Epithelial cell of esophagus (primary cell): ENCODE results near the gene PRR22.

Experiments
- DNase-seq: peaks from one replicate; pipeline ENCODE4 v3.0.0; 2010; ENCODE audit warnings: low read depth
- H3K4me3 ChIP-seq: 2 replicates; pipeline ENCODE4 v1.5.1; 2011; ENCODE audit warnings: mild to moderate bottlenecking, low read length, control low read depth
- TF ChIP-seq, protein P1 (sequence below): IDR thresholded peaks from 2 replicates; pipeline ENCODE4 v1.5.1; 2011; ENCODE audit warnings: low read depth, mild to moderate bottlenecking, low read length, control low read depth, inconsistent platforms; ENCODE audit not compliant: insufficient read depth; ENCODE audit errors: missing control alignments

Gene PRR22

DNA sequence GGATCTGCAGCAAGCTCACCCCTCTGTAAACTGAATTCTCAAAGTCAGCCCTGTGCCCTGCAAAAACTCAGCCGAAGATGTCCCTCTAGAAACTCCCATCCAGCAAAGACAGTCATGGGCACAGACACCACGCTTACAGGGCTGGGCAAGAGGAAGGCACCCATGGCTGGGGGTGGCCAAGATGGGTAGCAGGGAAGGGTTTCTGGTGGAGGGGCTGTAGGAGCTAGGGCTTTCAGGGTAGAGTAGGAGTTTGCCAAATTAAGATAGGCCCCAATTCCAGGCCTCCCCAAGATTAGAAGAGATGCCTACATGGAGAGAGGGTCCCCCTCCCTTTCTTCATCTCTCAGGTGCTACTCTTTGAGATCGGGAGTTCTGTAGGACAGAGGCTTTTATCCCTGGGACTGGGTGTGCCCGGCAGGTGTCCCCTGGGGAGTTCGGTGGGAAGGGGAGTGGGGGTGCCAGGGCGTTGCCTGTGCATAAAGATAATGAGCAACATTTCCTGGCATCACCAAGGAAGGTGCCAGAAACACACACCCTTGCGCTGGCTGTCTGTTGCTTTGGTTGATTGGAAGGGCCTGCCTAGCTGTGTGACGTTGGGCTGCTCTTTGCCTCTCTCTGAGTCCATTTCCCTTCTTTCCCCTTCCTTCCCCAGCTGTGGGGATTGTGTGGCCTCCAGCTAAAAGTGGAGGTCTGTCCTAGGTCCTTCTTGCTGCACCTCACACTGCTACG is 29.7 kb upstream of the PRR22 start:
- TF ChIP-seq, protein P1, sequence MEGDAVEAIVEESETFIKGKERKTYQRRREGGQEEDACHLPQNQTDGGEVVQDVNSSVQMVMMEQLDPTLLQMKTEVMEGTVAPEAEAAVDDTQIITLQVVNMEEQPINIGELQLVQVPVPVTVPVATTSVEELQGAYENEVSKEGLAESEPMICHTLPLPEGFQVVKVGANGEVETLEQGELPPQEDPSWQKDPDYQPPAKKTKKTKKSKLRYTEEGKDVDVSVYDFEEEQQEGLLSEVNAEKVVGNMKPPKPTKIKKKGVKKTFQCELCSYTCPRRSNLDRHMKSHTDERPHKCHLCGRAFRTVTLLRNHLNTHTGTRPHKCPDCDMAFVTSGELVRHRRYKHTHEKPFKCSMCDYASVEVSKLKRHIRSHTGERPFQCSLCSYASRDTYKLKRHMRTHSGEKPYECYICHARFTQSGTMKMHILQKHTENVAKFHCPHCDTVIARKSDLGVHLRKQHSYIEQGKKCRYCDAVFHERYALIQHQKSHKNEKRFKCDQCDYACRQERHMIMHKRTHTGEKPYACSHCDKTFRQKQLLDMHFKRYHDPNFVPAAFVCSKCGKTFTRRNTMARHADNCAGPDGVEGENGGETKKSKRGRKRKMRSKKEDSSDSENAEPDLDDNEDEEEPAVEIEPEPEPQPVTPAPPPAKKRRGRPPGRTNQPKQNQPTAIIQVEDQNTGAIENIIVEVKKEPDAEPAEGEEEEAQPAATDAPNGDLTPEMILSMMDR: no peak
- H3K4me3 ChIP-seq: no peak overlapping the region
- DNase-seq: no peak

DNA sequence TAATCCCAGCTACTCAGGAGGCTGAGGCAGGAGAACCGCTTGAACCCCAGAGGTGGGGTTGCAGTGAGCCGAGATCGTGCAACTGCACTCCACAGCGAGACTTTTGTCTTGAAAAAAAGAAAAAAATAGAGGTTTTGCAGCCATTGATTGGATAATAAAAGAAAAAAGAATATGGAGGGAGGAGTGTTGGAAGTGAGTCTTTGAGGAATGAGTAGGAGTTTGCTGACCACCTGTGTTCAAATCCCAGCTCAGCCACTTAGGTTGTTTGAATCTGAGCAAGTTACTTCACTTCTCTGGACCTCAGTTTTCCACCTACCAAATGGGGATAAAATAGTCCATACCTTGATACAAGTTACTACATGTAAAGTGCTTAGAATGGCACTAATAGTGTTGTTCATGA is 26.6 kb upstream of the PRR22 start:
- TF ChIP-seq, protein P1: no peak
- DNase-seq: no peak
- H3K4me3 ChIP-seq: no peak overlapping the region

DNA sequence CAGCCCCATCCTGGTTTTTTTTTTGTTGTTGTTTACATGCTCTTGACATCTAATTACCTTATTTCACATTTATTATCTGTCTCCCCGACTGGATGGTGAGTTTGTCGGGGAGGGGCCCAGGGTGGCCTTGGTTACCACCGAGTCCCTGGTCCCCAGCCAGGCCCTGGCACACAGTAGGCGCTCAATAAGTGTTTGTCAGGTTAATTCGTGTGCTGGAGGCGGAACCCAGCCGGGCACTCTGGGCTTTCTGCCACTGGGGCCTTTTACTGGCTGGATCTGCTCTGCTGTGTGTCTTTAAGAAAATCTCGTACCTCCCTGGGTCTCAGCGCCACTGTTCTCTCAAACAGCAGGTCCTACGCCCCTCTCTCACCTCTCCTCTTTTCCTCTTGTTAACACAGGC is 24.9 kb upstream of the PRR22 start:
- TF ChIP-seq, protein P1: no peak
- H3K4me3 ChIP-seq: no peak overlapping the region
- DNase-seq: no peak

DNA sequence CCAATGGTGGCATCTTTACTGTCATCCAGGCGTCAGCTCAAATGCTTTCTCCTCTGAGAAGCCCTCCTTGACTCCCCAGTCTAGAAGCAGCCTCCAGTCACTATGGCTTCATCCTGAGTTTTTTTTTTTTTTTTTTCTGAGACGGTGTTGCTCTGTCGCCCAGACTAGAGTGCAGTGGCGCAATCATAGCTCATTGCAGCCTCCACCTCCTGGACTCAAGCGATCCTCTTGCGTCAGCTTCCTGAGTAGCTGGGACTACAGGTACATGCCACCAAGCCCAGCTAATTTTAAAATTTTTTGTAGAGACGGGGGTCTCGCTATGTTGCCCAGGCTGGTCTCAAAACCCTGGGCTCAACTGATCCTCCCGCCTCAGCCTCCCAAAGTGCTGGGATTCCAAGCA is 24.5 kb upstream of the PRR22 start:
- TF ChIP-seq, protein P1: no peak
- no peak overlapping the region for H3K4me3 ChIP-seq
- DNase-seq: peak; percentile 63

DNA sequence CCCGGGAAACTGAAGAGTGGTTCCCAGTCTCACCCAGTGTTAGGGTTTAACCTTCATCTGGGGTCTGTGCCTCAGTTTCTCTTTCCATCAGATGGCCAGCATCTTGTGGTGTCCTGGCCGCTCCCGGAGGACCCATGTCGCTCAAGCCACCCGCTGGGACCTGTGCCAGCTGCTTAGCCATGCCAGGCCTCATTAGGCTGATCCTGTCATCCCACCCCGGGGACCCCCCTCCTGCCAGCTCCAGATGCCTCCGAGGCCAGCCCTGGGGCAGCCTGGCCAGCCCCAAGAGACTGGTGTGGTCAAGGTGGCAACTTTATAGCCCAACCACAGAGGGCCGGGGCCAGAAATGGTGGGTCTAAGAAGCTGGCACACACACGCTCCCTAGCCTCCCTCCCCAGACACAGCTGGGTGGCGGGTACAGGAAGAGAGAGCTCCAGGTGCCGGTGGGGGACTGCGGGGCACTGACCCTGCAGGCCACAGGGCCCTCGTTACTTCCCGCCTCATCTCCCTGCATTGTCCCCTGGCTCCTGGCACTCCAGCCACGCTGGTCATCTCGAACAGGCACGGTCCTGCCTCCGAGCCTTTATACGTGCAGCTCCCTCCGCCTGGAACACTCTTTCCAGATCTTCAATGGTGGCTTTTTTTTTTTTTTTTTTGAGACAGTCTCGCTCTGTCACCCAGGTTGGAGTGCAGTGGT is 23.7 kb upstream of the PRR22 start:
- H3K4me3 ChIP-seq: no peak overlapping the region
- TF ChIP-seq, protein P1: no peak
- no peak for DNase-seq

GRCh38 chr19:5806905-5807304 is 22.4 kb upstream of the PRR22 start:
- TF ChIP-seq, protein P1: no peak
- DNase-seq: no peak
- H3K4me3 ChIP-seq: no peak overlapping the region
